OCI-M1 (cell line): ENCODE data around the gene SMG1.
A peak's percentile ranks its signal among the peaks of the same experiment; 100 is the strongest.
"Not testable (repeated sequence)": the region's sequence is repeated elsewhere in the genome, so short reads cannot be mapped to it uniquely, and the experiment has no call there.

Experiments used
- DNase-seq: peaks from one replicate; lab custom pipeline; 2025; lab: John Stamatoyannopoulos, UW

The SMG1 gene

DNA sequence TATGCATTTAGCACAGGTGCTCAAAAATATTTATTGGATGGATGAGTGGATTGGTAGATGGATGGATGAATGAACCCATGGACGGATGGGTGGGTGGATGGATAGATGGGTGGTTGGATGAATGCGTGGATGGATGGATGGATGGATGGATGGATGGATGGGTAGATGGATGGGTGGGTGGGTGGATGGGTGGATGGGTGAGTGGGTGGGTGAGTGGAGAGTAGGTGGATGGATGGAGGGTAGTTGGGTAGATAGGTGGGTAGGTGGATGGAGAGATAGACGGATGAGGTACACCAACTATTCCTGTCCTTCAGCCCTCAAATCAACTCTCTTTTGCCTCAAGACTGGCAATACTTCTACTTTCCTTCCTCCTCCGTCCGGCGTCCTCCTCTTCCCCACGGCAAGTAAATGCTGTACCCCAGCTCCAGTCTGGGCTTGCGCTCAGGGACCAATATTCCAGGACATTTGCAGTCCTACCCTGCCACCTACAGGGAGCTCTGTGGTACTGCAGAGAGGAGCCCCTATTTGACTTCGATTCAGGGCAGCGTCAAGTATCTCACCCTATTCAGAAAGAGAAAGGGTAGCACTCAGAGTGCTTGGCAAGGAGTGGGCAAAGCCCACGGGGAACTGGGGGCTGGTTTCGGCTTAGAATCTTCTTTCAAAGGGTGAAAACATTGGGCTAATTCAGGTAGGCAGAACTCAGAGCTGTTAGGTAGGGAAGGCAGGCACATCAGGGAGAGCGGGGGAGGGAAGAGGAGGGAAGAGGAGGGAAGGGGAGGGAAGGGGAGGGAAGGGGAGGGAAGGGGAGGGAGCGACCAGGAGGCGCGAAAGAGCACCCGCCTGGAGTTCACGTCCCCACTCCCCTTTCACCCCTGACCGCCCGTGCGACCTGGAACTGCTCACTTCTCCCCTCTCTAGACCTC lies 166.3 kb downstream of the SMG1 start:
- peak; percentile 69 for DNase-seq

DNA sequence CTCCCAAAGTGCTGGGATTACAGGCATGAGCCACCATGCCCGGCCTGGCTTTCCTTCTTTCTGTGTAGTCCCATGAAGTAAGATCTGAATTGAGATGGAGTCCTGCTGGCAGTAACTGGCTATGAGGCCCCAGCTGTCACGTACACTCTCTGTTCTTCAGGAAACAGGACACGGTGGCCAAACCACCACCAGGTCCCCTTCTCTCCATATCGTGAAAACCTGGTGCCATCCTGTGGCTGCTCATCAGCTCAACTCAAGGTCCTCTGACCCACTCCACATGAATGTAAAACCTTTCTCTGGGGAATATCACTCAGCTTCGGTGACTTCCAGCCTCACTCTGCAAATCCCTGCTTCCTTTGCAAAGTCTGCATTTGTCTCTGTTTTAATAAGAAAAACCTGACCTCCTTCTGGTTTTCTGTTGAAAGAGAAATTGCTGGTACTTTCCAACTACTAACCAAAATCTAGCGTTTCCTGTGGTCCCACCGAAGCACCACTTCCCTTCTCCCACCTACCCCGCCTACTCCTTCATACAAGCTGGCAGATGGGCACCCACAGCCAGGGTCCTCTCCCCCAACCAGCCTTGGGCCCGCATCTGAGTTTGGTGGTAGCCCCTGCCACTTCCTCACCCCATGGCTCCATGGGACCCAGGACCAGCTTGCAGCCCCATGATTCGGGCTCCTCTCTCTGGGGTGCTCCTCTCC lies 168.1 kb downstream of the SMG1 start:
- DNase-seq: not testable (repeated sequence)

DNA sequence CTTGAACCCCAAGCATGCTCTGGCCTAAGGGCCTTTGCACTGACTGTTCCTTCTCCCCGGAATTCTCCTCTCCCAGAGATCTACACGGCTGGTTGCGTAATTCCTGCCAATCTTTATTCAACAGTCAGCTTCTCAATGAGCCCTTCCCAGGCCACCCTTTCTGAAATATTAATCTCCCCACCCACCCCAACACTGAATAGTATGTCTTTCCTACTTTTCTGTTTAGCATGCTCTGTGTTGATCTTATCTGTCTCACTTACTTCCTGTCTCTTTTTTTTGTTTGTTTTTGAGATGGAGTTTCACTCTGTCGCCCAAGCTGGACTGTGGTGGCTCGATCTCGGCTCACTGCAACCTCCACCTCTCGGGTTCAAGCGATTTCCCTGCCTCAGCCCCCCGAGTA lies 169.6 kb downstream of the SMG1 start:
- not testable (repeated sequence) for DNase-seq
